HG02610 (cell line): ENCODE results near the gene LFNG.

Source experiments
- ATAC-seq: cut with Tn5 transposase; IDR thresholded peaks from one replicate; pipeline ENCODE4 v1.9.1; 2021; ENCODE audit warnings: mild to moderate bottlenecking, moderate library complexity; ENCODE audit not compliant: unreplicated experiment

Gene LFNG

DNA sequence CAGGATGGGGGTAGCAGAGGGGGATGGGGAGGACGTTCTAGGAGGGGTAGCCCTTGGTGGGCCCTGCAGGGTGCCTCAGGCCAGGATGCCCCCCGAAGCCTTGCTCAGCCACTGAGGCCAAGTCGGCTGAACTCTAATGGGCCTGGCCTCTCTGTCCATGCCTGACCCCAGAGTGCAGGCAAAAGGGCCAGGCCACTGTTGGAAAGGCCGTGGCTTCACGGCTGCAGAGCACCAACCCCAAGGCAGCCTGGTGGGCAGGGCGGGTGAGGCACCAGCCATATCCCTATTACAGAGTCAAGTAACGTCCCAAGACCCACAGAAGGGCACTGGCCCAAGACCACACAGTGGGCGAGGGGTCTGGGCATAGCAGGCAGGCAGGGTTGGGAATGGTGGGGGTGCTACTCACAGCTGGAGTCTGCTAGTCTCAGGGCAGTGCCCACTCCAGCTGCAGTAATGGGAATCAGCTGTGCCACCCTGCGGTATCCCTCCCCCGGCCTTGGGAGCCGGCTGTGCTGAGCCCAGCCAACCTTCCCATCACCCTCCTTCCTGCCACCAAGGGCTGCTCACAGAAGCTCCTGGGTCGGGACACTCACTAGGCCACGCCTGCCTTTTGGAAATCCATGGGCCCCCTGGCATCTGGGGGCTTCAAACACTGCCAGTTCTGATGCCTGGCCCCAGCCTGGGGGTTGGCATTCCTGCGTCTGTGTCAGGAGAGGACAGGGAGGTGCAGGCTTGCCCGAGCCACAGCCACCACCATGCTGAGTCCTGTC, 4.0 kb upstream of the LFNG start:
- no peak for ATAC-seq

- no peak for ATAC-seq
Observed at GRCh38 chr7:2516194-2516555, 3.4 kb upstream of the LFNG start.

- ATAC-seq = no peak
Observed at GRCh38 chr7:2517026-2517425, 2.5 kb upstream of the LFNG start.

DNA sequence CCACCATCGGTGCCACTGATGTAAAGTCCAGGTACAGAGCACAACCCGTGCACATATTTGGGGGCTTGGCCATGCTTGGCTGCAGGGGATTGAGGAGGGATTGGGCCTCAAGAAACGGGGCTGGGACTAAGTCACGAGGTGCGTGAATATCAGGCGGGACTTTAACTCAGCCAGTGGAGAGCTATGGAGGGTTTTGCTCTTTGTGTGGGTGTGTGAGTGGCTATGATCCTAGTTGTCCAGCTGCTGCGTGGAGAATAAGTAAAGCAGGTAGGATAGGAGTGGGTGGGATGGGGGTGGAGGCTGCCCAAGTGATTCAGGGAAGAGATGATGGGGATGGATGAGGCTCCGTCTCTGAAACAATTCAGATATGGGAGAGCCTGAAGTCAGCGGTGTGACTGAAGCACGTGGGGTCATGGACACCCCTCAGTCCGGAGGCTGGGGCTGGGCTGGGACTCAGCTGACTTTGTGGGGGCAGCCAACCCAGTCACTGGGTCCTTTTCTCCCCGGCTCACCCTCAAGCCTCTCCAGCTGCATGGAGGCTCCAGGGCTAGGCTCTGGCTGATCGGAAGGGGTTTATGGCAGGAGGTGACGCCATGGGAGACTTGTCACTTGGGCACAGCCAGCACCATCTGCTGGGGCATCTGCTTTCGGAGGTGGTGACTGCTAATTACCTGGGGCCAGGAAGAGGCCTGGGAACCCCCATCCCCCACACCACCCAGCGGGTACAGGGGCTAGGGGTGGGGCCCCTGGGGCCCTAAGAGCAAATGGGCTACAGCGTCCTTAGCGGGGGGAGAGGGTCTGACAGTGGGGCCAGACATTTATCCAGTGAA, 1.7 kb upstream of the LFNG start:
- ATAC-seq = no peak

DNA sequence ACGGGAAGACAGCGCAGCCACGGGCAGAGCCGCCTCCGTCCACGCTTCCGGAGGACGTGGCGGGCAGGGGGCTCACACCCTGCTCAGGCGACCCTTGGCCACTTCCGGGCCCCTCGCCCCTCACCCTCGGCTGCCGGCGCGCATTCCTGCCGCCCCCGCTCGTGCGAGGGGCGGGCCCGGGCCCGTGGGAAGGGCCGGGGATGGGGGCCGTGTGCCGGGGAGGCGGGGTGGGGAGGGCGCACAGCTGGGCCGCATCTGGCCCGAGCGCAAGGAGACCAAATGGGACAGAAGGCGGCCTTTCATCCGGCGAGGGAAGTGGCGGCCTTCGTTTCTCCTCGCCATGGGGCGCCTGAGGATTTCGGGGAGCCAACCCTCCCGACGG, 846 bp upstream of the LFNG start:
- ATAC-seq = no peak

- no peak for ATAC-seq
Observed at GRCh38 chr7:2520131-2520760, 672 bp downstream of the LFNG start.

- ATAC-seq = no peak
Observed at GRCh38 chr7:2520761-2521290, 1.3 kb downstream of the LFNG start.

DNA sequence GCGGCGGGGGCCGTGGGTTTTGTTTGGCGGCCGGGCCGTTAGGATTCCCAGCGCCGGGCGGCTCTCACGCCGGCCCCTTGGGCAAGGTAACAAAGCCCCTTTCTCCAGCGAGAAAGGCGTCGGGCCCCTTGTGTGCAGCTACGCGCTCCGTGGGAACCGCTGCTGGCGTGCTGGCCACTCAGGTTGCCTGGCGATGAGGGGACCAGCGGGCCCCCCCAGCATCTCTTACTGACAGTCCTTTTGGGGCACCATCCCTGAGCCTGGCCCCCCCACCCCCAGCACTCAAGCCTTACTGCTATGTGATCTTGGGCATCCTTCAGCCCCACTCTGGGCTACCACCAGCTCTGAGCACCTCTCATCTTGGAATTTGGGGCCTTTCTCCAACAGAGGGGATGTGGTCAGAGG, 1.8 kb downstream of the LFNG start:
- no peak for ATAC-seq

- ATAC-seq = no peak
Observed at GRCh38 chr7:2521952-2522591, 2.5 kb downstream of the LFNG start.

DNA sequence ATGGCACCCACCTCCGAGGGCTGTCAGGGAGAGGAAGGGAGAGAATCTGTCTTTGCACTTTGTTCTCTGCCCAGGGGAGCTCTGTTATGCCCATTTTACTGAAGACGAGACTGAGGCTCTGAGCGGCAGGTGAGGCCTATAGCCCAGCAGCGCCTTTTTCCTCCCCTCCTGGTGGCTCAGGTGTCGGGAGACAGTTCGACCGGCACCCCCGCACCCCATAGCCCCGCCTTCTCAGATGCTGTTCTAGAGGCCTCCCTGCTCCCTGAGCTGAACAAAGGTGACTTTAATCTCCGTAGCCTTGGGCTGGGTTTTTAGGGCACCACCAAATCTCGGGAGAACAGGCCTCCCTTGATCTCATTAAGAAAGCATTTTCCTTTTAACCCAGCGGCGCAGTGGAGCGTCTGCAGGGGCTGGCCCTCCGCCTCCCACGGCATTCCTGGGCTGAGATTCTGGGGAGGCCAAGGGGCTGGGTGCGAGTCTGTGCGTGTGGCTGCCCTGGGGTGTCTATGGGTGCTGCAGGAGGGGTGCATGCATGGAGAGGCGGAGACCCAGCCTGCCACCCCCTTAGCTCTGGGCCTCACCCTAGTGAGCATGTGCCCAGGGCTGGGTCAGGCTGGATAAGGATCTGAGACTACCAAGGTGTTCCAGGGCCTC, 3.3 kb downstream of the LFNG start:
- ATAC-seq = no peak

- ATAC-seq = no peak
Observed at GRCh38 chr7:2523461-2523936, 3.9 kb downstream of the LFNG start.

GRCh38 chr7:2523941-2524807, 4.6 kb downstream of the LFNG start:
- ATAC-seq = no peak

DNA sequence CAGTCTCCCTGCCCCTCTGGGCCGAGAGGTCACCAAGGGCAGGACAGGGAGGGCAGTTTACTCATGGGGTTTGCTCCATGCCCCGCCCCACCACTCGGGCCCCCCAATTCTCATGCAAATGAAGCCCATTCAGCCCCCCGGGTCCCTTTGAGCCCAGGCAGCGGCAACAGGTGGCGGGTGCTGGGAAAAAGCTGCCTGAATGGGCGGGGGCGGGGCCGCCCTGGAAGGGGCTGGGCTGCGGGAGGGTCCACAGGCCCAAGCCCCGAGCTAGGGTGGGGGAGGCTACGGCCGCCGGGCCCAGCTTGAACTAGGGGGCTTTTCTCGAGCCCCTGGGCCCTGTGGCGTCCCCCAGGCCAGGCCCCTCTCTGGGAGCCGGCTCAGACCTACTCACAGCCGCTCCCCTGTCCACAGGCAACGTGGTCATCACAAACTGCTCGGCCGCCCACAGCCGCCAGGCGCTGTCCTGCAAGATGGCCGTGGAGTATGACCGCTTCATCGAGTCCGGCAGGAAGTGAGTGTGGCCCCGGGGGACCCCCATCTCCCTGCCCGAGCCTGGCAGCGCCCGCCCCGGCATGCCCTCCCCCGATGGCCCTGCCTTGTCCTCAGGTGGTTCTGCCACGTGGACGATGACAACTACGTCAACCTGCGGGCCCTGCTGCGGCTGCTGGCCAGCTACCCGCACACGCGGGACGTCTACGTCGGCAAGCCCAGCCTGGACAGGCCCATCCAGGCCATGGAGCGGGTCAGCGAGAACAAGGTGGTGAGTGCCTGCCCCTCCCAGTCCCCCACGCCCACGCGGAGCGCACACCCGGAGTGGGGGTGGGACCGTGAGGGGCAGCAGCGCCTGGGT, 5.5 kb downstream of the LFNG start:
- ATAC-seq = no peak

- ATAC-seq = no peak
Observed at GRCh38 chr7:2525658-2526630, 6.4 kb downstream of the LFNG start.

DNA sequence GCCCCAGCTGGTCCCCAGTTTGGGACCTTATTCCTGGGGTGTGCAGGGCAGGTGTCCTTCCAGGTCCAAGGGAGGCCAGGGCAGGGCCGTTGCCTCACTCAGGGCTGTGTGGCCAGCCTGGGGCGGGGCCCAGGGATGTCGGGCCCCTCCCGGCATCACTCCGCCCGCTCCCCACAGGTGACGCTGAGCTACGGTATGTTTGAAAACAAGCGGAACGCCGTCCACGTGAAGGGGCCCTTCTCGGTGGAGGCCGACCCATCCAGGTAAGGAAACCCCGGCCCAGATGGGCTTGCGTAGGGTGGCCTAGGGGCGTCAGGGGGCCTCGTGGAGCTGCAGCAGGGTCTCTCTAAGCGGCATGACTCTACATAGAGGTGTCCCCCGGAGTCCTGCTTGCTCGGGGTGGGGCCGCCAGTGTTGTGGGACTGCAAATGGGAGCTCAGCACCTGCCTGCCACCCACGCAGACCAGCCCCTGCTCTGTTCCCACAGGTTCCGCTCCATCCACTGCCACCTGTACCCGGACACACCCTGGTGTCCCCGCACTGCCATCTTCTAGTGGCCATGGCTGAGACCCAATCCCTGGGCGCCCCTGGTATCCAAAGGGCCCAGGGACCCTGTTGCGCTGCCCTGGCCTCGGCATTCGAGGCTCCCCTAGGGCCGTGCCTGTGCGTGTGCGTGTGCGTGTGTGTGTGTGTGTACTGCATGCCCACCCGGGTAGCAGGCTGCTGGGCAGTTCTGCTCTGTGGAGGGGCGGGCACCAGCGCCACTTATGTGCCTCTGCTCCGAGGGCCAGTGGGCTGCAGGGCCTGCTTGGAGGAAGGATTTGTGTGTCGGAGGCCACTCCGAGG, 7.3 kb downstream of the LFNG start:
- no peak for ATAC-seq
